Non-pigmented ciliary epithelial cell (primary cell): ENCODE results near the gene SCAMP2.

Experiments used
- DNase-seq: peaks from one replicate; pipeline ENCODE4 v3.0.0-alpha.2; 2010; ENCODE audit warnings: low read depth

The SCAMP2 gene

DNA sequence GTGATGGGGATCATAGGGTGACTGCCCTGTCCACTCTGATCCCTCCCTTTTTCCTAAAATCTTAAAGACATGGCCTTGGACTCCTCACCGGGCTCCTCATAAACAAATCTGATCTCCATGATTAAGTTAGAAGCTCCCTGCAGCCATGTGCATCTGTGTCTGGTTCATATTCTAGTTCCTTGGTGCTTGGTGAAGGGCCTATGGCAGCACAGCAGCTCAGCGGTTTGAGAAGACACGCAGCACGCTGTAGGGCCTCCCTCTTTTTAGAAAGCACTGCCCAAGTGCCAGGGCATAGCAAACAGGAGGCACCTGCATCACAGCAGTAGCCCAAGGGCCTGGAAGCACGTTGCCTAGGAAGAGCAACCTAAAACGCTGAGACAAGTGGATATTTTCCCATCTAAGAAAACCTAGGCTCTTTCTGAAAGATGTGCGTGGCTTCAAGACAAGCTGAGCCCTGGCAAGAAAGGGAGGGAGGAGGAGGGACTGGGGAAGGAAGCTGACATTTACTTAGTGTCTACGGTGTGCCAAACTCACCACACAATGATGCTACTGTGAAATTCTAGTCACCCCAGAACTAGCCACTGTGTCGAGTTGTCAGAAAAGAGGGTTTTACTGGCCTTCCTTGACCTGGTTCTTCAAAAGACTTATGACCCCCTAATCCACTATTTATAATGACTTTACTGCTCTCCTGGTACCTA, 15.3 kb downstream of the SCAMP2 start:
- no peak for DNase-seq

DNA sequence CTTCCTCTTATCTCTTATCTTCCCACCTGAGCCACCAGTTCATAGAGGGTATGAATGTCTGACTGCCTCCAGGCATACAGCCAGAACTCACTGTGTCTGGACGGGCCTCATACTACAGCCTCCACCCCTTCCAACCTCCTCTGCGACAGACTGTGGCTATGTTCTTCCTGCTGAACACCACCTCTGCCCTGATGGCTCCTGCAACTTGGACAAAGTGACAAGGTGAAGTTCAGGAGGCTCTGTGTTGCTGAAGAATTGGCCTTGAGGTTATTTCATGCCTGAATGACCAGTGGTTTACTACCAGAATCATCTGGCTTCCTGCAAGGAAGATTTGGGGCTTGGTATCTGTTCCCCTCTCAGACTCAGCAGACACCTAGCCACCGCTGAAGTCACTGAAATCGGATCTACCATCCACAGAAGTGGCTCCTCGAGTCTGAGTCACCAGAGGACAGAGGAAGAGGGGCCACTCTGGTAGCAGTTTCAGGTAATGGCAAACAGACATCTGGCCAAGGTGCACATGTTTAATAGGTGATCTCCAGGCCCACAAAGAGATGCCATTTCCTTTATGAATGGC, 16.0 kb downstream of the SCAMP2 start:
- no peak for DNase-seq

DNA sequence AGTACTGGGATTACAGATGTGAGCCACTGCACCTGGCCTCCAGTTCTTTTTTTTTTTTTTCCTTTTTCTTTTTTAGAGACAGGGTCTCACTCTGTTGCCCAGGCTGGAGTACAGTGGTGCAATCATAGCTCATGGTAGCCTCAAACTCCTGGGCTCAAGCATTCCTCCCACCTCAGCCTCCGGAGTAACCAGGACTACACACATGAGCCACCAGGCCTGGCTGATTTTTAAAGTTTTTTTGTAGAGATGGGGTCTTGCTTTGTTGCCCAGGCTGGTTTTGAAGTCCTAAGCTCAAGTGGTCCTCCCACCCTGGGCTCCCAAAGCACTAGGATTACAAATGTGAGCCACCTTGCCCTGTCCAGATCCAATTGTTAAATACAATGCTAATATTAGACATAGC, 16.6 kb downstream of the SCAMP2 start:
- DNase-seq: no peak

DNA sequence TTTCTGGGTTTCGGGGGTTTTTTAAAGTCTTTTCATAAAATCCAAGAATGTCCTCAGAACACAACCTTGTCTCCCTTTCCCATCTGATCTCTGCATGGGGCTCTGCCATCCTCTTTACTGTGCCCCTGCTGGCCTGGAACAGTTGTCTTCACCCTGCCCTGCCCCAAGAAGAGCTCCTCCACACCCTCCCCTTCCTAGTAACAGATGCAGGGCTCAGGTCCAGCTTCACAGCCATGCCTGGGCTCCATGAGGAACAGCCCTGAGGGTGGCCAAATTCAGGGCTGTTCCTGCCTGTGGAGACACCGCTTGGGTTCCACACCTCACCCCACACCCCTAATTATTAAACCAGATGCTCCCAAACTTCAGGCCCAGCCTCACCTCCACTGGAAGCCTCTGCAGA, 17.3 kb downstream of the SCAMP2 start:
- no peak for DNase-seq

DNA sequence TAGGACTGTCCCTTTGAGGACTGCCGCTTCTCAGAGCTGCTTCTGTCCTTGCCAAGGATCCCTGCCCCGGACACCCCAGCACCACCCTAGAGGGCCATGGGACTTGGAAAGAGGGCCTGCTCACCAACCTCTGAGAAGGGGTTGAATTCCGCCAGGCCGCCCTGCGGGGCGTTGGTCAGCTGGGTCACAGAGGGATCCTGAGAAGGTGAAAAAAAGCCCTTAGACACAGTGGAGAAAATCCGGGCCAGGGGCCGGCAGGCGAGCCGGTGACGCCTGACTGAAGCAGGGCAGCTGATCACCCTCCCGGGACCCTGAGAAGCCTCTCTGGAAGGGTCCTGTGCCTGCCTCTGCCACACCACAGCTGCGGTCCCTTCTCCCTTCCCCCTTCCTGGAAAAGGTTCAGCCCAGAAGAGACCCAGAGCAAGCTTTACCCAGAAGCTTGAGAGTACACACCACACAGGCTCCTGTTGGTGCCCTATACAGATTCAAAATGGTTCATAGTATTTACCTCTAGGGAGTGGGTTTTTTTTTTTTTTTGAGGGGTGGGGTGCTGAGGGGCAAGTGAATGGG, 18.6 kb downstream of the SCAMP2 start:
- DNase-seq: no peak

DNA sequence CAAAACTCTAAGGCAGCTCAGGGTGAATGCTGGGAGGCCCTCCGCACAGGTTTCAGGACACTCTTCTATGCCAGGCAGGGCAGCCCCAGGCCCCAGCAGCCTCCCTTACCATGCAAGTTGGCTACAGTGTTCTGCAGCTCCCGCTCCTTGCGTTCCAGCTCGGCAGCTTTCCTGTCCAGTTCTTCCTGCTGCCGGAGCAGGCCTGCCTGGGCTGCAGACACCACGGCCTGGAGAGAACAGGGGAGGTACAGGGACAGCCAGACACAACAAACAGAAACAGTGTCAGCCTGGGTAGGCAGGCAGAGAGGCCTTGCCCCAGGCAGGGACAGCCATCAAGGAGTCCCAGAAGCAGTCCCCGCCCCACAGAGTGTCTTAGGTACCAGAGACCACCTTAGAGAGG, 21.2 kb downstream of the SCAMP2 start:
- no peak for DNase-seq

DNA sequence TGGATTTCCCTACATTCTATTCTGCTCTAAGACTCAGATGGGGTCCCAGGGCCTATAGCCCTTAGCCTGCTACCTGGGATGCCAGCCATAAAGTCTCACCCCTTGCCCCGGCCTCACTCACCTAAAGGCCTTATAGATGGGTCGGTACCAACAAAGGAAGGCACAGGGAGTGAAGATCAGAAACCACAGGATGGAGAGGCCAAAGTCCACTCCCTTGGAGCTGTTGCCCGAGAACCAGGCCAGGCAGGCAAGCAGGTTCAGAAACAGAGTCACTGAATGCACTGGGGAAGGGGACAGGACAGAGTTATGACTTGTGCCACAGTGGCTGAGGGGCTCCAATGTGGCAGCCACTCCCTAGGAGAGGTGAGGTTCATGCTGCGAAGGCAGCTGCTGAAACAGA, 22.8 kb downstream of the SCAMP2 start:
- no peak for DNase-seq

DNA sequence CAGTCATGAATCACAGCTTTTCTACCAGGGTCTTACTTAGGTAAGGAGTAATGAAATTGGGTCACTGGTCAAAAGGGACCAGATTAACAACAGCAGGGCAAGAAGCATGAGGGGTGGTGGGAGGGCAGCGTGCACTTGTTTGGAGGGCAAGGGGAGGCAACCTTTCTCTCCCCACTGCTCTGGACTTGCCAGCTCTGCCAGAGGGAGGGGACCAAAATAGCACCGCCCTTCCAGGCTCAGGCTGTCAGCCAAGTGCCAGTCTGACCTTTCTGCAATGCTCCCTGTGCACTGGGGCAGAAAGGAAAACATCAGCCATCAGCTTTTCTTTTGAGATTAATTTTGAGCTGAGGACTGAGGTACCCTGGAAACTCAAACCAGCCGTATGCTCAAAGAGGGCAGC, 25.7 kb downstream of the SCAMP2 start:
- DNase-seq: no peak

DNA sequence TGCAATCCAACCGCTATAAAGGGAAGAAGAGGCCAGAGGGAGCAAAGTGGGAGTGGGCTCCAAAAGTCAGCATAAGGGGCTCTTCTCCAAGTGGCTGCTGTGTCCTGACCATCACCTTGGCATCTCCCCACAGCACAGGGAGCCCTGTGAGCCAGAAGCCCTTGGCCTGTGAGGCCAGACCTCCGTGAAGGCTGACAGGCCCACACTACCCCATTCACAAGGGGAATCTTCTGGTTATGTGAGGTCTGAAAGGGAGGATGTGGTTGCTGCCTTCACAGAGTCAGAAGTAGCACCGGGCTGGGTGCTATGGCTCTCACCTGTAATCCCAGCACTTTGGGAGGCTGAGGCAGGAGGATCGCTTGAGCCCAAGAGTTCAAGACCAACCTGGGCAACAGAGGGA, 27.6 kb downstream of the SCAMP2 start:
- no peak for DNase-seq

DNA sequence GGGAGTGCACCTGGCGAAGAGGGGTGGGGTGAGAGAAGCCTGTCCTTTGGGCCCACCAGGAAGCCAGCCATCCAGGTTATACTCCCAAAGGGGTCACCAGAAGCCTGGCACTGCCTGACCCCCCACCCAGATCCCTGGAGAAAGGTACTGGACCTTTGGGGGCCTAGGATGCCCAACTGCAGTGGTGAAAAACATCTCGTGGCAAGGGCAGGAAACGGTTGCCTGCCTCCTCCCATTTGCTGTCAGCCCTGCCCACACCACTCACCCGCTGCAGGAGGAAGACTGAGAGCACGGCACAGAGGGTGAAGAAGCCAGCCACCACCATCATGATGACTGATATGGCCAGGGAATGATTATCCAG, 28.0 kb downstream of the SCAMP2 start:
- no peak for DNase-seq

DNA sequence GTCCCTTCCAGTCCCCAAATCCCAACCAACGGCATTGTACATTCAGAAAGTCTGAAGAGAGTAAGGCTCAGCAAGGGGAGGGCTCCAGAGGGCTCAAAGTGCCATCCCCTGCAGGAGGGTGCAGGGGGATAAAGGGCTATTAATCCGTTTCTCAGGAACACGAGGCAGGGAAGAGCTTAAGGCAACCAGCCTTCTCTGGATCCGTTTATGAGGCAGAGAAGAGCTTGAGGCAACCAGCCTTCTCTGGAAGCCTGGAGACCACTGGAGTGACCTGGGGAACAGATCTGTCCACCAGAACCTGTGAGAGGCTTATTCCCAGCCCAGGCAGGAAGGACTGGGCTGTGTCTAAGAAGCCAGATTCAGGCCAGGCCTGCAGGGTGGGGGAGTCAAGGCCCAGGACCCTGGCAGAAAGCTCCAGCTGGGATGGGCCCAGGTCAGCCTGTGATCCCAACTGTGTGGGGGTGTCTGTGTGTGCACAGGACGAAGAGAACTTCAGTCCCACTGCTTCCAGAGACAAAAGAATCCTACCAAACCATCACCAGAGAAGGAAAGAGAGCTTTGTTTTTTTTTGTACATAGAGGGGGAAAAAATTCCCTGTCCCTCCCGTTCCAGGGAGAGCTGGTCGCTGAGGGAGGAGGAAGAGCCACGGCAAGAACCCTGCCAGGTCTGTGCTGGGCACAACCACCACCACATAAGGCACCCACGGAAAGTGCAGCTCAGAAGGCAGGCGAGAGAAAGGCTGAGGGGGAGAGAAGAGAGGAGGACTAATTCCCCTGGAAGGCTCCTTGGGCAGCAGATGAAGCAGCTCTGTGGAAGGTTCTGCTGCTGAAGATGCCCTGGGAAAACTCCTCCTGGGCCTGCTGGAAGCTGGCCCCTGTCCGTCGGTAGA, 28.6 kb downstream of the SCAMP2 start:
- DNase-seq: no peak

DNA sequence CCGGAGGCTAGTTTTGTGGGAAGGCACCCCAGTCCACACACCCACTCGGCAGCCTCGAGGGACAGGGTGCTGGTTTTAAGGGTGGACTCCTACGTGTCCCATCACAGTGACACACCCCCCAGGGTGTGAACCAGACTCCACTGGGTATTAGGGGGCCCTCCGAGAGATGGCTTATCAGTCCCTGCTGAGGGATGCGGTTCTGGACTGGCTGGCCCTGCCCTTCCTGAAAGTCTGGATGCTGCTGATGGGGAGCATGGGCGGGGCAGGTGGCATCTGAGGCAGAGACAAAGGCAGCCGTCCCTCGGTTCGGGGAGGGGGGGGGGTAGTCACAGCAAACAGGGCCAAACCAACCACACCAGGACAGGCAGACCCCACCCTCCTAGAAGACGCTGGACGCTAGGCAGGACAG, 29.3 kb downstream of the SCAMP2 start:
- no peak for DNase-seq

DNA sequence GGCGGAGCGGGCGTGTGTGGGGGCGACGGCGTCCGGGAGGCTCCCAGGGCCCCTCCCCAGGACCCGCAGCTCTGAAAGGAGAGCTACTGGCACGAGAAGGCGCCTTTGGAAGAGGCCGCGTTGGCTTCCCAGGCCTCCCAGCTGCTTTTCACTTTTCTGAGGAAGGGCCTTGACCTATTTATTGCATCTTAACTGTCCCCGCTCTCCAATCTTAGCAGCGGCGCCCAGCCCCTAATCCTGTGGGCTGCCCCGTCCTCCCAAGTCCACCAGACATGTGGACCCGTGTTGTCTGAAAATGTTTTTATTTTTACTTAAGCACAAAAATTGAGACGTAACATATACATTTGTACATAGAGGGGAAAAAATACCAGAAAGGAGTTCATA, 29.7 kb downstream of the SCAMP2 start:
- no peak for DNase-seq

DNA sequence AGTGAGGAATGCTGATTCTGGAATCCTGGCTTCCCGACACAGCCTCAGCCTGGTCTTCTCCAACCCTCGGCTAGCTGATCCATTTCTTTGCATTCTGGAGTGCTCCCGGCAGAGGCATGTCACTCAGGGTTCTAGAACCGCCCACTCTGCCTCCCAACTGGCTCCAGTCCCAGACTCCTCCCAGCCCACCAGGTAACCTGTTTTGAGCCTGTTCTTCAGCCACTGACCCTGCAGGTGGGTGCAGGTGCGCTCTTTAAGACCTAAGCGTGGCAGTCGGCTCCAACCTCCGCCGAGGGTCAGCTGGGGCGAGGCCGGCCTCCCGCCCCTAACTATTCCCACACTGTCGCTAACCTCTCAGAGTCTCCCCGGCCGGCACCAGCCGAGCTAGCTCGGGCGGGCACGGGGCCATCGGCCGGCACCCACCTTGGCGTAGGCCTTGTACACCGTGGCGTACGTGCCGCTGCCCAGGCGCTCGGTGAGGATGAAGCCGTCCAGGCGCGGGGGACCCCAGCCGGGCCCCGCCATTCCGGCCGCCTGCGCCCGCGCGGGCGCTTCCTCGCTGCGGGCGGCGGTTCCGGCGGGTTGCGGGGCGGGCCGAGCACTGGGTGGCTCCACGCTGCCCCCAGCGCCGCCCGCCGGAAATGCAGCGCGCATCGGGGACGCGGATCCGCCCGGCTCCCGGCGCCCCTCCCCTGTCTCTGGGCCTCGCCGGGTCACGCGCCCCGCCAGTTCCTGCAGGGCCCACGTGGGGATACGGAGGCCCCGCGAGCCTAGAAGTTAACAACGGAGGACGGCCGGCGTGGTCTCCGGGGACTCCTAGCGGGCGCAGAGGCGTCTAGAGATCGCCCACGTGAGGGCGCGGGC, 30.4 kb downstream of the SCAMP2 start, which contains the start of gene ULK3:
Gene ULK3 (minus strand): TSS at position 576 of the 864 bp plus-strand sequence. CDS start 51 bp downstream, at position 525.
- DNase-seq: no peak

DNA sequence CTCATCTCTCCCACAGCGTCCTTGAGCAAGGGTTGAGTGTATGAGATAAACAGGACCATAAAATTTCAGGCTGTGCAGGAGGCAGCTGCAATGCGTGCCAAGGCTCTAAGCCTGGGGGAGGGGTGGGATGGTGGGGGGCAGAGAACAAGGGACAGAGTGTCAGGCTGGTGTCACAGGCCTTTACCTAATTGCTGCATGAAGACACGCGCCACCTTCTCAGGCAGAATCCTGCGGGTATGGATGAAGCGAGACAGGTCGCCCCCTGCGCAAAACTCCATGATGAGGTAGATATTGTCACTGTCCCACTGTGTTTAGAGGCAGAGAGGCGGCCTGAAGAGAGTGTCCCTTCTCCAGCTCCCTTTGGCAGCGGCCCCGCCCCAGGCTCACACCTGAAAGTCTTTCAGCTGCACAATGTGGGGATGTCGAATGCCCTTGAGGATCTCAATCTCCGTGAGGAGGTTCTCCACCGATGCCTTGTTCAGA, 31.2 kb downstream of the SCAMP2 start:
- no peak for DNase-seq

DNA sequence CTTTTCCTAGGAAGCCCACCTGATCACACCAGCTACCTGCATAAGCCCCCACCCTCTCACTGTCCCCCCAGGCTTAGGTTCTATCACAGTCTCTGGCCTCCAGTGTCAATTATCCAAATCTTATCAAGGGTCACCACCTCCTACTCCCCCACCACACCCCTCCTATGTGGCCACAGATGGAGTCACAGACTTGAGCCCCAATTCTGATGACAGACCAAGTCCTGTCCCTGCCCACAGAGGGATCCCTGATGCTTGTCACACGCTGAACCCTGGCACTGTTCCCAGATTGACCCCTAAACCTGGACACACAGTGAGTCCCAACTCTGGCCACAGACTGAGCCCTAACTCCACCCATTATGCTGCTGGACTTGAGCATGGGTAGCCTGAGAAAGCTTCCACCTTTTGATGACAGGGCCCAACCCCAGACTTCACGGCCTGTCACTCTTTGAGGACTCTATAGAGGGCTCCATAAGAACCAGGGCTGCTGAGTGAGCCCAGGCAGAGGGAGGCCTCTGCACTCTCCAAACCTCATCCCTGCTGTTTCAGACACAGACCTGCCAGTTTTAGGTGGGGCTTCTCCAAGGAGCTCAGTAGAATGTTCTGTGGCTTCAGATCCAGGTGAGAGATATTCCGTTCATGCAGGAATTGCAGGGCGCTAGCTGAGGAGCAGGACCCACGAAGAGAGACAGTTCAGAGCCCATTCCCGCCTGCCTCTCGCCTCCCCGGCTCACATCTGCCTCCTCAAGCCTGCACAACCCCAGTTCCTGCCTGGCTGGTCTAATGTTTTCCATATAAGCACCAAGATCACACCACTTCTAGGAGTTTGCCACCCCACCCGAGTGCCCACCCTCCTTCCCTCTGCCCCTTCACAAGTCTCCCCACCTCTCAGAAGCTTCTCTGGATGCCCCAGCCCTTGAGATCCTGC, 32.1 kb downstream of the SCAMP2 start:
- no peak for DNase-seq

DNA sequence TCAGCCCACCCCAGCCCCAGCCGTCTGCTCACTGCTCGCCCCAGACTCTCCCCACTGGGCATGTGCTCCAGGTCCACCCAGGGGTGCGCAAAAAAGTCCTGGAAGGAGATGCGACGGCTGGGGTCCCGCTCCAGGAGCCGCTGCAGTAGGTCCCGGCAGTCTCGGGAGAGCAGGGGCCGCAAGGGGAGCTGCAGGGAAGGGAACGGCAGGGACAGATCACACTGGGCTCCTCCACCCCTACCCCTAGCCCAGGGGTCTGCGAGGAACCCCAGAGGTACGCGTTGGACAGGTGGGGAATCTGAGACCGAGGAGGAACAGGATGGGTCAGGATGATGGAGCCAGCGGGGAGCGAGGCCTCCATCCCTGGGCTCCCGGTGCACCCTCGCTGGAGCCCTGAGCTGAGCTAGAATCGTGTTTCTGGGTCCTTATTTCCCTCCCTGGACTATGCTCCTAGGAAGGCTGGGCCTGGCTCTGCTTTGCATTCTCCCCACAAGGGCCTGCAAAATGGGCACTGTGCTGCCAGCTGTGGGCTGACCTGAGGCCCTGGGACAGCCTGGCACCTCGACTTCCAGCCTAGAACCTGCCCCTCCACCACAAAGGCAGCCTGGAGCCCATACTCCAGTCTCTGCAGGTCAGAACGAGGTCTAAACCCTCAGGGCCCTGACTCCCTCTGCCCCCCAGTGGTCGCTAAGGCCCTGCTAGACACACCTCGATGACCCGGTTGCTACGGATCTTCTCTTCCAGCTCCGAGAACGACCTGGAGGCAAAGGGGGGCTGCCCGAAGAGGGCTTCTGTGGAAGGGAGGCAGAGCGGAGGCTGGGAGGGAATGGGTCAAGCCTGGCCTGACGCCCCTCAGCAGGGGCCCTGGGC, 33.4 kb downstream of the SCAMP2 start:
- no peak for DNase-seq

DNA sequence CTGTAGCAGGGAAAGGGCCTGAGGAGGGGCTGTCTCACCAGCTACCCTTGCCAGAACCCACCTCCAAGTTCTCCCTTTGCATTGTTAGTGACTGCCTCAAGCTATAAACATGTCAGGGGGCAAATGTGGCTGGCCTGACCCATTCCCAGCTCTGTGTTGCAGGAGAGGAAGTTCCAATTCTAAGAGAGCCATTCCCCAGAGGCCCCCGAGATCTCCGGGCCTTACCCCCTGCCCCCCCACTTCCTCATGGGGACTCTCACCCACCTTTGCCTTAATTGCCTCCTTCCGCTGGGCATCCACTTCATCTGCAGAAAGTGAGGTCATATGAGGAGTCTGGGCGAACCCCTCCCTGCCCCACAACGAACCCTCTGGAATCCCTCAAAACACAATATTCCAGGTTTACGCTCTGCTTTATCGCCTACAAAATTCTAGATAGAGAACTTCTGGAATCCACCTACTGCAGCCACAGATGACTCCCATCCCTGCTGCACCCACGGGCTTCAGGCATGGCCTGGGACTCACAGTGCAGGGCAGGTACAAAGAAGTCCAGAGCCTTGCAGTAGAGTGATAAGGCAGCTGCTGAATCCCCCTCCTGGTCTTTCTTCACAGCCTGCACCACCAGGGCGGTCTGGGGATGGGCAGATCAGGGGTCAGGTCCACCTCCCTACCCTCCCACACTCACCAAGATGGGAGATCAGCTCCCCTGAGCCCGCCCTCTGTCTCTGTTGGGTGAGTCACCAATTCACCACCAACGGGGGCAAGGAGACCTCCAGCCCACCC, 34.2 kb downstream of the SCAMP2 start:
- DNase-seq: no peak

DNA sequence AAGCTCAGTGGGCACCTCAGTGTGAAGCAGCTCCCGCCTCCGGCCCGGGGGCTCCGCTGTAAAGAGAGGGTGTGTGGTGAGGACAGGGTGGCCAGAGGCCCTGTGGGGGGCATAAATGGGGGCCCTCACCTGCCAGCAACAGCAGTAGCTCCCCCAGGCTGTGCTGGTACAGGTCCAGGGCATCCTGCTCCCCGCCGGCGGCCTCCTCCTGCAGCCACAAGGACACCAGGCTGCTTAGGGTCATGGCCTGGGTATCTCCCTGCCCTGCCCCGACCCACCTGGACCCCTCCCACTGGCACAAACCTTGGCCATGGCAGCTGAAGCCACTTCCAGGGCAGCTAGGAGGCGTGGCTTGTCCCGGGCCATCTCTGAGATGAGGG, 35.0 kb downstream of the SCAMP2 start:
- DNase-seq: no peak
